ENCODE results near the gene PAN2.
"Not testable (repeated sequence)": the region's sequence is repeated elsewhere in the genome, so short reads cannot be mapped to it uniquely, and the experiment has no call there.

Gene PAN2, protein sequence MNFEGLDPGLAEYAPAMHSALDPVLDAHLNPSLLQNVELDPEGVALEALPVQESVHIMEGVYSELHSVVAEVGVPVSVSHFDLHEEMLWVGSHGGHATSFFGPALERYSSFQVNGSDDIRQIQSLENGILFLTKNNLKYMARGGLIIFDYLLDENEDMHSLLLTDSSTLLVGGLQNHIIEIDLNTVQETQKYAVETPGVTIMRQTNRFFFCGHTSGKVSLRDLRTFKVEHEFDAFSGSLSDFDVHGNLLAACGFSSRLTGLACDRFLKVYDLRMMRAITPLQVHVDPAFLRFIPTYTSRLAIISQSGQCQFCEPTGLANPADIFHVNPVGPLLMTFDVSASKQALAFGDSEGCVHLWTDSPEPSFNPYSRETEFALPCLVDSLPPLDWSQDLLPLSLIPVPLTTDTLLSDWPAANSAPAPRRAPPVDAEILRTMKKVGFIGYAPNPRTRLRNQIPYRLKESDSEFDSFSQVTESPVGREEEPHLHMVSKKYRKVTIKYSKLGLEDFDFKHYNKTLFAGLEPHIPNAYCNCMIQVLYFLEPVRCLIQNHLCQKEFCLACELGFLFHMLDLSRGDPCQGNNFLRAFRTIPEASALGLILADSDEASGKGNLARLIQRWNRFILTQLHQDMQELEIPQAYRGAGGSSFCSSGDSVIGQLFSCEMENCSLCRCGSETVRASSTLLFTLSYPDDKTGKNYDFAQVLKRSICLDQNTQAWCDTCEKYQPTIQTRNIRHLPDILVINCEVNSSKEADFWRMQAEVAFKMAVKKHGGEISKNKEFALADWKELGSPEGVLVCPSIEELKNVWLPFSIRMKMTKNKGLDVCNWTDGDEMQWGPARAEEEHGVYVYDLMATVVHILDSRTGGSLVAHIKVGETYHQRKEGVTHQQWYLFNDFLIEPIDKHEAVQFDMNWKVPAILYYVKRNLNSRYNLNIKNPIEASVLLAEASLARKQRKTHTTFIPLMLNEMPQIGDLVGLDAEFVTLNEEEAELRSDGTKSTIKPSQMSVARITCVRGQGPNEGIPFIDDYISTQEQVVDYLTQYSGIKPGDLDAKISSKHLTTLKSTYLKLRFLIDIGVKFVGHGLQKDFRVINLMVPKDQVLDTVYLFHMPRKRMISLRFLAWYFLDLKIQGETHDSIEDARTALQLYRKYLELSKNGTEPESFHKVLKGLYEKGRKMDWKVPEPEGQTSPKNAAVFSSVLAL

DNA sequence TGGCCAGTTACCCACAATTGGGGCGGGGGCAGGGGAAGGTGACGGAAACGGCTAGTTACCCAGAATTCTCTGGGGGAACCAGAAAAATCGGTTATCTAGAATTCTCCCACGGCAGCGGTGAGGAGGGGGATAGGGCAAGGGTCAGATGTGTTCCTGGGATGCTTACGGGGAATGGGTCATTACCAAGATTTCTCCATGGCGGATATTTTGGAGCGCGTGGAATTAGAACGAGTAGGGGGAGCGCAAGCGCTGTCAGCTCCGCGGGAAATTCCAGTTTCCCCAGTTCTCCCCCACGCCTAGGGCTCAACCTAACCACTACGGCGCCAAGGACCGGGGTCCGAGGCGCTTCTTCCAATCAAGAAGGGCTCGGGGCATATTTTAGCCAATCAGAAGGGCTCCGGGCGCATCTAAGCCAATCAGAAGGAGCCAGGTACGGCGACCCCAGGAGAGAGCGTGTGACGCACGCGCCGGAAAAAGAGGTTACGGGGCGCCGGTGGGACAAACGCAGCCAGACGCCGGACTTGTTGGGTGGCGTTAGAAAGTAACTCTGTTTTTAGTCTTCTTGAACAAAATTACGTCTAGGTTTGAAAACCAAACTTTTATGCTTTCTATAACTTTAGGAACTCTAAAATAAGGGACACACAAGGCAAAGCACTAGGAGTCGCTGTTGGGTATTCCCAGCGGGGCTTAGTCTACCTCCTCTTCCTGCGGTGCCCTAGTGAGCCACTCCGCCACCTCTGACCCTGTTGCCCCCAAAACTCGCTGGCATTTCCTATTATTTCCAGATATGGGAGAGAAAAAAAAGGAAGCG is at the start of gene PAN2:
Gene PAN2, minus strand, starts transcription at position 322 of the 811 bp plus-strand sequence. CDS start 906 bp downstream, outside the sequence.
- peak; percentile 97 for DNase-seq

DNA sequence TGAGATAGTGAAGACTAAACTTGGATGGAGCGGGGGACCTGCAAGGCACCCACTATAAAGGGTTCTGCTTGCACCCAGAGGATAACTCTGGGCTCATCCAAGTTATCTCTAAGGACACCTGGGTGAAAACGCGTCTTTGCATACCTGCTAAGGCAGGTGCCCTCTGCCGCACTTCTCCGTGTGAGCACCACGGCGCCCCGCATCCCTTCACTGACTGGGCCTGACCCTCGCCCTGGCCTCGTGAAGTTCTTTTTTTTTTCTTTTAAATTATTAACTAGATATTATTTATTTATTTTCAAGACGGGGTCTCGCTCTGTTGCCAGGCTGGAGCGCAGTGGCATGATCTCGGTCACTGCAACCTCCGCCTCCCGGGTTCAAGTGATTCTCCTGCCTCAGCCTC is 48.8 kb upstream of the PAN2 start:
- DNase-seq: no peak

- DNase-seq: no peak
Observed at GRCh38 chr12:56377989-56378316, 44.2 kb upstream of the PAN2 start.

DNA sequence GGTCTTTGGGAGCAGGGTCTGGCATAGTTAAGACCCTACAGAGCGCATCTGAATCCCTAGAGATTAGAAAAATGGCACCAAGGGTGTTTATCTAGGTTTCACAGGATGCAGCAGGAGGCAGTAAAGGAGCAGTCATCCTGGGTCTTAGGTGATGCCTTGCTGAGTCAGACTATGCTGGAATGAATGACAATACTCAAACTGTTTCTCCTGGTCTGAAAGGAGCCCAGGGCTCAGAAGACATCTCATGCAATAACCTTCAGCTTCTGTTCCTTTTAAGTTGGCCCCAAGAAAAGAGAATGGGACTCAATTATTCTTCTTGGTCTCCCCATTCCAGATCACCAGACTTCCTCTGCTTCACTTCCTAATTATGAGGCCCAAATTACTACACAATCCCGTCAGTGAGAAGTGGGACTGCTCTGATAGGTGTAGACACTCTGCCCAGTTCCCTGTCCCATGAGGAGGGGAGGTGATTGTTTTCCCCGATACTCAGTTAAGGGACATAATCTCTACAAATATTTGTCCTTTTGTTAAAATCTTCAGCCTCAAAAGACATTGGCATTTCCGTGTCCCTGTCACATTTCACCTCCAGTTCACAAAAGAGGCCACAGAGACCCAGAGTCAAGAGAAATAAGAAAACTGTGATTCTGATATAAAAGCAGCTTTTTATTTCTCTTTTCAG is 43.6 kb upstream of the PAN2 start:
- no peak for DNase-seq

GRCh38 chr12:56375598-56376434 is 42.0 kb upstream of the PAN2 start:
- DNase-seq: no peak

DNA sequence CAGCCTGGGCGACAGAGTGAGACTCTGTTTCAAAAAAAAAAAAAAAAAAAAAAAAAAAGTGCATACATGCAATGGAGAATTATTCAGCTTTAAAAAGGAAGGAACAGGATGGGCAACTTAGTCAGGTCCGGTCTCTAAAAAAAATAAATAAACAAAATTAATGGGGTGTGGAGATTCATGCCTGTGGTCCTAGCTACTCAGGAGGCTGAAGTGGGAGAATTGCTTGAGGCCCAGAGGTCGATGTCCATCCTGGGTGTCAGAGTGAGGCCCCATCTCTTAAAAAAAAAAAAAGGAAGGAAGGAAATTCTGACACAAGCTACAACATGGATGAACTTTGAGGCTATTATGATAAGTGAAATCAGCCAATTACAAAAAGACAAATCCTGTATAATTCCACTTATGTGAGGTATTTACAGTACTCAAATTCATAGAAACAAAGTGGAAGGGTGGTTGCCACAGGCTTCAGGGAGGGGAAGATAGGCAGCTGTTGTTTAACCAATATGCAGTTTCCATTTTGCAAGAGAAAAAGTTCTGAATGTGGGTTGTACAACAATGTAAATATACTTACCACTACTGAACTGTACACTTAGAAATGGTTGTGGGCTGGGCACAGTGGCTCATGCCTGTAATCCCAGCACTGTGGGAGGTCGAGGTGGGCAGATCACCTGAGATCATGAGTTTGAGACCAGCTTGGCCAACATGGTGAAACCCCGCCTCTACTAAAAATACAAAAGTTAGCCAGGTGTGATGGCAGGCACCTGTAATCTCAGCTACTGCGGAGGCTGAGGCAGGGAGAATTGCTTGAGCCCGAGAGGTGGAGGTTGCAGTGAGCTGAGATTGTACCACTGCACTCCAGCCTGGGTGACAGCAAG is 41.2 kb upstream of the PAN2 start:
- DNase-seq: no peak

GRCh38 chr12:56373515-56373914 is 39.7 kb upstream of the PAN2 start:
- no peak for DNase-seq

DNA sequence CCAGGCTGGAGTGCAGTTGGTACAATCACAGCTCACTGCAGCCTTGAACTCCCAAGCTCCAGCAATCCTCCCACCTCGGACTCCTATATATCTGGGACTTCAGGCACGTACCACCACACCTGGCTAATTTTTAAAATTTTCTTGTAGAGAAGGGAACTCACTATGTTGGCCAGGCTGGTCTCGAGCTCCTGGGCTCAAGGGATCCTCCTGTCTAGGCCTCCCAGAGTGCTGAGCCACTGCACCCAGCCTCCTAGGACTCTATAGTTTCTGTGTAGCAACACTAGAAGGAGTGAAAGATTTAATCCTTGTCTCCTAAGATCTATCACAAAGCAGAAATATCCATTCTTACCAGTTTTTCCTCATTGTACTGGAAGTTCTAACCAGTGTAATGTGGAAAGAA is 33.1 kb upstream of the PAN2 start:
- DNase-seq: no peak

DNA sequence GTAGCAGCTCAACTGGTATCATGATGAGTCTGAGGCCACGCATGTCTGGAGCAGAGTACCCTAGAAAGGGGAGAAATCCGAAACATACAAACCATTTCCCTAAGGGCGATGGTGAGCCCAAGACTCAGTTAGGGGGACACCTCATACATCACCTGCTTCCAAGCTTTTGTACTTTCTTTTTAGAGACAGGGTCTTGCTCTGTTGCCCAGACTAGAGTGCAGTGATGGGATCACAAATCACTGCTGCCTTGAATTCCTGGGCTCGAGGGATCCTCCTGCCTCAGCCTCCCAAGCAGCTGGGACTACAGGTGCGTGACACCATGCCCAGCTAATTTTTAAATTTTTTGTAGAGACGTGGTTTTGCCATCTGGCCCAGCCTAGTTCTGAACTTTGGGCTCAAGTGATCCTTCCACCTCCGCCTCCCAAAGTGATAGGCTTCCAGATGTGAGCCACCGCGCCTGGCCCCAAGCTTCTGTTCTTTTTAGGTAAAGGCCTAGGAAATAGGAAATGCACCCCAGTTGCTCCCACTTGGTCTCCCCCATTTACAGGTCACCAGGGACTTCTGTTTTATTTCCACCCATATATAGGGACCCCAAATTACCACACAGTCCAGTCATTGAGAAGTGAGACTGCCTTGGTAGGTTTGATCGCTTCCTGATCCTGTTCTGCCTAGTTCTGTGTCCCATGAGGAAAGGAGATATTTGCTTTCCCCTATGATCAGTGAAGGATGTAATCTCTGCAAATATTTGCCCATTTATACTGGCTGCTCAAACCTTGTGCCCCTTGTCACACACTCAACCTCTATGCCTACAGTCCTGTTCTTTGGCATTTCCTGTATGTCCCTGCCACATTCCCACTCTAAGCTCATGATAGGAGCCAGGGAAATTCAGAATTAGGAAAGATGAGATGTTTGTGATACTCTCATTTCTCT is 28.6 kb upstream of the PAN2 start, which contains the start of gene APOF:
Gene APOF, minus strand, starts transcription at position 728 of the 930 bp plus-strand sequence. Its CDS starts 112 bp downstream, at position 616.
- DNase-seq: no peak

DNA sequence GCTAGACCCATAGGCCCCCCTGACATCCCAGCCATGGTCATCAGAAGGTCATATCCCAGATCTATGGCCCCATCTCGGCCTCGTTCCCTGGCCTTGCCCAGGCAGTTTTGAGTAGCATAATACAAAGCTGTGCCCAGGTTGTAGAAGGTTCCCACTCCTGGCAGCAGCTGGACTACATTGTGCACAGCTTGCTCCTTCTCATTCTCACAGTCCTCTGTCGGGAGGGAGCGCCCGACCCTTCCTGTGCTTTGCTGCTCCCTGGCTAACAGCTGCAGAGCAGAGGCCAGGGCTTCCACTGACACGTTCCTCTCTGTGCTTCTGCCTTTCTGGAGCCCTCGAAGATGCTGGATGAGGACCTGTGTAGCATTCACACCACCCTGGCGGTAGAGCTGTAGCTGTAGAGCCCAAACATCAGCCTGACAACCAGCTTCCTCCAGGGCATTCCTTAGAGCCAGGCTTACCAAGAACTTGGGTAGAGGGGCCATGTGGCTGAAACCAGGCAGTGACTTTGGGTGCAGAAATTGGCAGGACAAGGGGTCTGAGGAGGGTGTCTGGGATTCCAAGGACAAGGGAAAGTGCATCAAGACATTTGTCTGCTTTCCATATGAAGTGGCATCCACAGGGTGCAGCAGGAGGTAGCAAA is 27.8 kb upstream of the PAN2 start:
- DNase-seq: no peak

DNA sequence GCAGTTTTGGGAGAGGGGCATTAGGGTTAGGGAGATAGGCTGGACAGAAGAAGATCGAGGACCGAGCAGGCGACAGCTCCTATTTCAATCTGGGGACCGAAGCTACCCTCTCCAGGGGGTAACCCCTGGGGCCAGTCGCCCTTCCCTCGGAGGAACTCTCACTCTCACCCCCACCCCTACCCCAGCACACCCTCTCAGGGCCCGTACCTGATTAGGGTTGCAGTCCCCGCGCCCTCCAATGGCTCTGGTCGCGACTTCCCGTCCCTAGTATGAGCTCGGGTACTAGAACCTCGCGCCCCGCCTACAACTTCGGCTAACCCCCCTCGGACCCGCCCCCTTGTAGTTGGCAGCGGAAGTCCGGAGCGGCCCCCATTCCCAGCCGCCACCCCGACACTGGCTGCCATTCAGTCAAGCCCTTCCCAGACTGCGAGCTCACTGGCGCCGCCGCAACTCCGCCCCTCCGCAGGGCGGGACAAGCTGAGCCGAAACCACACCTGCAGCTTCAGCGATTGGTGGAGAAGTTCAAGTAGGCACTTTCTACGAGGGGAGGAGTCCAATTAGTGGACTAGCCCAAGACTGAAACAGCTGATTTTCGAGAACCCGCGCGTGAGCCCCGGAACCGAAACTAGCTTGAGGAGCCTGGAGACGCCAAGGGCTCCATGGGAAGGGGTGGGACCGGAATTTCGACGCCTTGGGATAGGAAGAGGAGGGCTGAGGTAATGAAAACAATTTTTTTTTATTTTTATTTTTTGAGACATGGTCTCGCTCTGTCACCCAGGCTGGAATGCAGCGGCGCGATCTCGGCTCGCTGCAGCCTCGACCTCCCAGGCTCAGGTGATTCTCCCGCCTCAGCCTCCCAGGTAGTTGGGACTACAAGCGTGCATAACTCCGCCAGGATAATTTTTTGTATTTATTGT is 26.3 kb upstream of the PAN2 start, which contains the start of gene STAT2:
Gene STAT2, minus strand, starts transcription at position 257 of the 917 bp plus-strand sequence. CDS start 3,536 bp downstream, outside the sequence.
- peak; percentile 99 for DNase-seq

GRCh38 chr12:56358836-56359532 is 25.2 kb upstream of the PAN2 start:
- no peak for DNase-seq

DNA sequence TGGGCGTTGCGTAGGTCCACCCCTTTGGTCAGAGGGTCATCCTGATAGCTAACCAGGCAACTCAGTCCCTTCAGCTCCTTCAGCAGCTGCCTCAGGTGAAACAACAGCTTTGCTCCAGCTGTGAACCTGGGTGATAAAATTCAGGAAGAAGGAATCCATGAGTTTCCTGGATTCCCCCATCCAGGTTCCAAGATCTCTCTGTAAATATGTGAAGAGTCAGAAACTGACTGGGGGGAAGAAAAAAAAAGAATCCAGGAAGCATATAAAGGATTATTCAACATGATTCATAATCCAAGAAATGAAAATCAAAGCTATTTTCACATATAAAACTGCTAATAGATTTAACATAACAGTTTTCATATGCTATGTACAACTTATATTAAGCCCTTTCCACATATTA is 17.5 kb upstream of the PAN2 start:
- no peak for DNase-seq

GRCh38 chr12:56350662-56351061 is 16.9 kb upstream of the PAN2 start:
- no peak for DNase-seq

GRCh38 chr12:56348776-56349175 is 15.0 kb upstream of the PAN2 start:
- no peak for DNase-seq

DNA sequence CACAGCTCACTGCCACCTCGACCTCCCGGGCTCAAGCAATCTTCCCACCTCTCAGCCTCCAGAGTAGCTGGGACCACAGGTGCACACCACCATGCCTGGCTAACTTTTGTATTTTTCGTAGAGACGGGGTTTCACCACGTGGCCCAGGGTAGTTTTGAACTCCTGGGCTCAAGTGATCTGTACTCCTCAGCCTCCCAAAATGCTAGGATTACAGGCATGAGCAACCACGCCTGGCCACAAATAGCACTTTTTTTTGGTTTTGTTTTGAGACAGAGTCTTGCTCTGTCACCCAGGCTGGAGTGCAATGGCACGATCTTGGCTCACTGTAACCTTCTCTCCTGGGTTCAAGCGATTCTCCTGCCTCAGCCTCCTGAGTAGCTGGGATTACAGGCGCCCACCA is 13.5 kb upstream of the PAN2 start:
- DNase-seq: not testable (repeated sequence)
